Measurements from ENCODE around the gene MAGI1. TPM values are rescaled to one million over a fixed set of nuclear protein-coding genes. Genes with fewer than 3 reads are reported as not detected.

Gene MAGI1
- total RNA-seq, 2 donors from 2014 or later: 23.4 to 41.4 TPM

DNA sequence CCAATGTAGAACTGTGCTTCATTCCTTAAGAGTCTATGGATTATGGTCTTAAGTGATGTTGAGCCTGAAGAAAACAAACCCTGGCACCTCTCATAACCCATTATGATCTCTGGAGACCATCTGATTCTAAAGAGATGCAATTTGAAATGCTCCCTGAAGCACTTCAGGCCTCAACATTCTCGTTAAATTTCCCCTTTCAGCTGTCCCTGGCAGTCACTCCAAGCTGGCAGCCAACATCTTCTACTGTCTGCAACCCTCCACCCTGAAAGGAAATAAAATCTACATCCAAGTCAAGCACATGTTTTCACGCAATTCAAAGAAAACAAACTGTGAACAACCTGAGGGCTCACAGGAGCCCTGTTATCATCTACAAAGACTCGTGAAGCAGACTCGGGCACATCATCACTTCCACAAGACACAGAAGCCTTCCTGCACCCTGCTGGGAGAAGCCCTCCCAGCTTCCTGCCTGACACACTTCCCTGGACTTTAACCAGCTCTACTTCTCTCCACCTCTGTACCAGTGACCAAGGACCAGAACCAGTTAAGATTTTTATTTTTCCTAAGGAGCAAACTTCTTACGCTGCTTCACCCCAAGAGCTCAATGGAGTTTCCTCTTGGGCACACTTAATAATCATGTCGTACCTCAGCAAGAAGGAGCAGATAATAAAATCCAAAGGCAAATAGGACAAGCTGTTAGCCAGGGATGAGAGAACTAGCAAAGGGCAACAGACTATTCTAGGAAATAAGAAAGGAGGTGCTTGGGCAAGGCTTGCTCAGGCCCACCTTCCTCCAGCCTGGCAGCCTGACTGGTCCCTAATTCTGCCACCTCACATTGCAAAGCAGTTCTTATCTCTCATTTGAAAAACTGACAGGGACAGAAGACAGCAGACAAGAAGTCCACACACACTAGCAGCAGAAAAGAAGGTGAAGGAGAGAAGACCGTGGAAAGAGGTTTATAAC, 67.1 kb downstream of the MAGI1 start:
- TF ChIP-seq, protein P1, sequence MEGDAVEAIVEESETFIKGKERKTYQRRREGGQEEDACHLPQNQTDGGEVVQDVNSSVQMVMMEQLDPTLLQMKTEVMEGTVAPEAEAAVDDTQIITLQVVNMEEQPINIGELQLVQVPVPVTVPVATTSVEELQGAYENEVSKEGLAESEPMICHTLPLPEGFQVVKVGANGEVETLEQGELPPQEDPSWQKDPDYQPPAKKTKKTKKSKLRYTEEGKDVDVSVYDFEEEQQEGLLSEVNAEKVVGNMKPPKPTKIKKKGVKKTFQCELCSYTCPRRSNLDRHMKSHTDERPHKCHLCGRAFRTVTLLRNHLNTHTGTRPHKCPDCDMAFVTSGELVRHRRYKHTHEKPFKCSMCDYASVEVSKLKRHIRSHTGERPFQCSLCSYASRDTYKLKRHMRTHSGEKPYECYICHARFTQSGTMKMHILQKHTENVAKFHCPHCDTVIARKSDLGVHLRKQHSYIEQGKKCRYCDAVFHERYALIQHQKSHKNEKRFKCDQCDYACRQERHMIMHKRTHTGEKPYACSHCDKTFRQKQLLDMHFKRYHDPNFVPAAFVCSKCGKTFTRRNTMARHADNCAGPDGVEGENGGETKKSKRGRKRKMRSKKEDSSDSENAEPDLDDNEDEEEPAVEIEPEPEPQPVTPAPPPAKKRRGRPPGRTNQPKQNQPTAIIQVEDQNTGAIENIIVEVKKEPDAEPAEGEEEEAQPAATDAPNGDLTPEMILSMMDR (IDR thresholded peaks at IDR 0.05): no peak
- H3K27me3 ChIP-seq: no peaks in the 10 kb centered on the region
- H3K4me1 ChIP-seq: no peaks in the 10 kb centered on the region
- H3K36me3 ChIP-seq: no peaks in the 10 kb centered on the region
- no peak for DNase-seq
- H3K9me3 ChIP-seq: no peaks in the 10 kb centered on the region
- intact Hi-C loops (cut with DNase I): no loop called here
- no peak overlapping the region for H3K9ac ChIP-seq (ENCODE audit: low read depth in 2 of 2, low read length in 2 of 2)
- no peak overlapping the region for H3K4me3 ChIP-seq
- H3K27ac ChIP-seq: no peak overlapping the region

DNA sequence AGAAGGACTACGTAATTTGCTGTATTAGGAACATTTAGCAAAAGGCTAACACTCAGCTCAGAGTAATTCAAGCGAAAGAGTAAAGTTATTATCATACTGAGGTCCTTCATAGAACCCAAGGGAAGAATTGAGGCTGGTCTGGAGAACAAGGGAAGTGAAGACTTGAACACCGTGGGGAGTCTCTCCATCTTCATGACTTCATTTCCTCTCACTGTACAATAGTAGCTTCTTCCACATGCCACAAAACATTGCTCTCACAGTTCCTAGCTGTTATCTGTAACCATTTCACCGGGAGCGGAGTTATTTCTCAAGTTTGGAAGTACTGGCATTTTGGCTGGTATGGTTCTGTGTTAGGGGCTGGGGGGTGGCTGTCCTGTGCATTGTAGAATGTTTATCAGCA, 69.7 kb downstream of the MAGI1 start:
- H3K27me3 ChIP-seq: no peaks in the 10 kb centered on the region
- H3K4me3 ChIP-seq: no peak overlapping the region
- DNase-seq: no peak
- TF ChIP-seq, protein P1 (IDR thresholded peaks at IDR 0.05): no peak
- H3K4me1 ChIP-seq: no peaks in the 10 kb centered on the region
- H3K27ac ChIP-seq: no peak overlapping the region
- no peaks in the 10 kb centered on the region for H3K36me3 ChIP-seq
- no peak overlapping the region for H3K9ac ChIP-seq (ENCODE audit: low read depth in 2 of 2, low read length in 2 of 2)
- no peaks in the 10 kb centered on the region for H3K9me3 ChIP-seq
- intact Hi-C loops (cut with DNase I): no loop called here

DNA sequence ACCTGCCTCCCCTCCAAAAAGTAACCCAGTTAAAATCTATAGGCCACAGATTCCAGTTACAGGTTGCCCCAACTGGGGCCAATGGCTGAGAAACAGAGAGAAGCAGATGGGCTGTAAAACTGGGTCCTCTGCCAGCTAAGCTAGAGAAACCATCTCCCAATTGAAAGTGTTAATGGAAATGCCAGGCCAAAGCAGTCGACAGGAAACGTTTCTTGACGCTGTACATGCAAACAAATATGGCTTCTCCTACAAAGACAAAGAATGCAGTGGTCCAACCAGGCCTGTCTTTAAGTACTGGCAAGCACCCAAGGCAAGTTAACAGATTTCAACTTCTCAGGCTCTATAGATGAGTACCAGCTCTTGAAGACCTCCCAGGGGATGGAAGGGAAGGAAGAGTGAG, 71.3 kb downstream of the MAGI1 start:
- no peak overlapping the region for H3K27ac ChIP-seq
- no peaks in the 10 kb centered on the region for H3K4me1 ChIP-seq
- no peaks in the 10 kb centered on the region for H3K9me3 ChIP-seq
- TF ChIP-seq, protein P1 (IDR thresholded peaks at IDR 0.05): no peak
- no peak for DNase-seq
- no peak overlapping the region for H3K9ac ChIP-seq (ENCODE audit: low read depth in 2 of 2, low read length in 2 of 2)
- no peaks in the 10 kb centered on the region for H3K27me3 ChIP-seq
- intact Hi-C loops (cut with DNase I): no loop called here
- no peak overlapping the region for H3K4me3 ChIP-seq
- no peaks in the 10 kb centered on the region for H3K36me3 ChIP-seq

DNA sequence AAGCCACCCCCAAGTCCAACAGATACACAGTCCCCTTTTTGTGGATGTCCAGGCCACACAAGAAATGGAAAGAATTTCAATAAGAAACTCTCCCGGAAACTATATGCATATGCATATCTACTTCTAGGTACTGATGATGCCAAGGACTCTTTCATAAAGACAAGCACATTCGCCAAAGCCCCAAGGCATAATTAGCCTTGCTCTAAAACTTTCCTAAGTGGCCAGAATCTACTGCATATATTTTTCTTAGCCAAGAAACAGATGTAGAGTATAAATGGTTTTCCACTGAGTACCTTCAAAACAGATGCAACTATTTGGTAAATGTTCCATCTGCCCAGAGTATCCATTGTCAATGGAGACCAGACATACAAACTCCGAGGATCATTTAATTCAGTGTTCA, 73.9 kb downstream of the MAGI1 start:
- no peaks in the 10 kb centered on the region for H3K27me3 ChIP-seq
- no peak overlapping the region for H3K9ac ChIP-seq (ENCODE audit: low read depth in 2 of 2, low read length in 2 of 2)
- intact Hi-C loops (cut with DNase I): no loop called here
- H3K4me3 ChIP-seq: no peak overlapping the region
- TF ChIP-seq, protein P1 (IDR thresholded peaks at IDR 0.05): no peak
- H3K27ac ChIP-seq: no peak overlapping the region
- H3K4me1 ChIP-seq: no peaks in the 10 kb centered on the region
- no peaks in the 10 kb centered on the region for H3K9me3 ChIP-seq
- DNase-seq: no peak
- no peaks in the 10 kb centered on the region for H3K36me3 ChIP-seq

DNA sequence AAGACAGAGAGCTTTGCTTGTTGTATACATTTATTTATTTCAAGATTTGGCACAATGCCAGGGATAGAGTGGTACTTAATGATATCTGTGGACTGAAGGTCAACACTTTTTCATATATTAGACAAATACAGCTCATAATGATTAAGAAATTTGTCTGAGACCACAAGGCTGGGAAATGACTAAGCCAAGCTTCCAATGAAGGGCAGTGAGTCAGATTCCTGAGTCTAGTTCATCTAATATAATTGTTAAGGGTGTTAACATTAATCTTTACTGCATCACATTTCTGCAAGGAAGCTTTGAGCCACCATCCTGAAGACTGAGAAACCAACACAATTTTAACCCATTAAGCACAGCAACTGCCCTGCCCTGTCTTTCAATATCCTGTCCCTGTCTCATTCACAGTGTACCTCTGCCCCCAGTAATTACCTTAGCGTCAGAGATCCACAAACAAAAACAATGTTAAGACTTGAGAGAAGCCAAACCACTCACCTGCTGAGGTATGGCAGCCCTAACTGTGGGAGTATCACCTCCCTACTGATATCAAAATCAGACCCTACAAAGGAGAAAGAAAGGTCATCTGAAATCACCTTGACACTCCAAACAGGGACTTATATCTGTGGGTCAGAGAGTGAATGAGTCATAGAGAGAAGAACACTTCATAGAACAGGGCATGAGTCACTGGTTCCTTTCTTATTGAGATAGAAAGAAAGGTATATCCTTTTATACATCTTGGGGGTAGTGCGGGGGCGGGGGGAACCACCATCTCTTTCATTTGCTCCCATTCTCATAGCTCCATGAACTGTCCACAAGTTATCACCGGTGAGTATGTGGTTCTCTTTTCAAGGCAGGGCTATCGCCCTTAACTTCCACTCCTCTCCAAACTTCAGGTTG, 74.7 kb downstream of the MAGI1 start:
- Histone ChIP-seq H3K36me3 (no peaks in the 10 kb centered on the region), H3K27ac (no peak overlapping the region), H3K4me1 (no peaks in the 10 kb centered on the region), H3K27me3 (no peaks in the 10 kb centered on the region), H3K9me3 (no peaks in the 10 kb centered on the region), H3K4me3 (no peak overlapping the region), H3K9ac (ENCODE audit: low read depth in 2 of 2, low read length in 2 of 2) (no peak overlapping the region)
- DNase-seq: no peak
- TF ChIP-seq, protein P1 (IDR thresholded peaks at IDR 0.05): no peak
- intact Hi-C loops (cut with DNase I): no loop called here

All from colonic mucosa (tissue), 4 donors.